SIG-M5 treated with dmso at 0.1 percent for 504 hours (cell line): ENCODE data around the gene F2.

Experiments
- DNase-seq: peaks from one replicate; lab custom pipeline; 2025; ENCODE audit not compliant: unreplicated experiment; lab: John Stamatoyannopoulos, UW

F2 gene

GRCh38 chr11:46741600-46742484, 22.8 kb downstream of the F2 start:
- DNase-seq: no peak

DNA sequence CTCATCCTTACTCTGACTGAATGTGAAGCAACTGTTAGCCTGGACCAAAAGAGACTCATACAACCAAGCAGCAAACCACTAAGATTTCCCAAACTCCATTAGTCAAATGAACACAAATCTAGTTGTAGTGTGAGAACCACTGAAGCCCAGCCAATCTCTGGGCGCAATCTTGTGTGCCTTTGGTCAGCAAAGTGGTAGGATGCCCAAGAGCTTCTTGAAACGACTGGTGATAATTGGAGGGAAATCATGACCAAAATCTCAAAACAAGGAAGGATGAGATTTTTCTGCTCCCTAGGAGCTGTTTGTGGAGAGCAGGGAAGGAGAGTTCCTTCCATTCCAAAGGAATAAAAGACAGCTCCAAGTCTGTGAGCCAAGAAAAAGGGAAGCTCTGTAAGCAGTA, 24.0 kb downstream of the F2 start:
- no peak for DNase-seq

DNA sequence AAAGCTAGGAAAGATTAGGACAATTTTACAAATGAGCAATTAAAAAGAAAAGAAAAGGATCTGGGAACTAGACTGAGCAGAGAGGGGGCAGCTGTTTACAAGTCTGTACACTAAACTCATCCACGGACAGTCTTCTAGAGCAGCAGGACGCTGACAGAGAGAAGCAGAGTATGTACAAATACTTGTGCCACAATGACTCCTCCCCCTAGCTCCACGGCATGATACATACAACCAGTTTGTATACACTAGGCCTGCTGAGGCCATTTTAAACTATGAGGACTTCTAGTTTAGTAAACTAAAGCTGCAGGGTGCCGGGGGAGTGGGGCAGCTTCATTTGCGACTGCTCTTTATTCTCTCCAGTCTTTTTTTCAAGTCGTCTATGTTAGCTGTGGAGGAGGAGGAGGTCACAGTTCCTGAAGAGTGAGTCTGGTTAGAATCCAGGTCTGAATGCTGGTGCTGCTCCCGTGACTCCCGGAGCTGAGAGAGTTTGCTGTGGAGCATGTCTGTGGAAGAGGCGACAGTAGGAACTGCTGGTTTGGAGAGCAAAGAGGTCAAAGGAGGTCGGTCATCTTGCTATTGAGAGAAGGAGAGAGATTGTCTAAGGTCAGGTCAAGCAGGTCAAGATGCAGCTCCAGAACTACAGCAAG, 24.8 kb downstream of the F2 start:
- no peak for DNase-seq

GRCh38 chr11:46745328-46745727, 26.3 kb downstream of the F2 start:
- DNase-seq: no peak

GRCh38 chr11:46745995-46746394, 27.0 kb downstream of the F2 start:
- no peak for DNase-seq

GRCh38 chr11:46747150-46747549, 28.1 kb downstream of the F2 start:
- DNase-seq: no peak

- no peak for DNase-seq
These were observed 36.9 kb downstream of the F2 start for GRCh38 chr11:46755962-46756361.

DNA sequence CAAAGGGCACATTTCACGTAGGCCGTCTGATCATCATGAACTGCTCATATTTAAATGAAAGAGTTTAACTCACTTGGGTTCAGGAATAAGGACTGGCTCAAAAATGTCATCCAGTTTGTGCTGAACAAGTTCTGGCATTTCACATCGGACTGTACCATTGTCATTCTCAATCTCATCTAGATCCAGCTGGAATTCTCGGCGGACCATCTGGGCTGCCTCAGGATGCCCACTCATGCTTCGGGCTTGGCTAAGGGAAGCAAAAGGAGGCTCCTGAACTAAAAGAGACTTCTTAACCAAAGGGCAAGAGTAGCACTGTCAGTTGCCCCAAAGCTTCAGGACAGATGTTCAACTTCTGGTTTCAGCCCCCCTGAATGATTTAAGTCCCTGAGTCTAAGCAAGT, 40.2 kb downstream of the F2 start:
- no peak for DNase-seq

DNA sequence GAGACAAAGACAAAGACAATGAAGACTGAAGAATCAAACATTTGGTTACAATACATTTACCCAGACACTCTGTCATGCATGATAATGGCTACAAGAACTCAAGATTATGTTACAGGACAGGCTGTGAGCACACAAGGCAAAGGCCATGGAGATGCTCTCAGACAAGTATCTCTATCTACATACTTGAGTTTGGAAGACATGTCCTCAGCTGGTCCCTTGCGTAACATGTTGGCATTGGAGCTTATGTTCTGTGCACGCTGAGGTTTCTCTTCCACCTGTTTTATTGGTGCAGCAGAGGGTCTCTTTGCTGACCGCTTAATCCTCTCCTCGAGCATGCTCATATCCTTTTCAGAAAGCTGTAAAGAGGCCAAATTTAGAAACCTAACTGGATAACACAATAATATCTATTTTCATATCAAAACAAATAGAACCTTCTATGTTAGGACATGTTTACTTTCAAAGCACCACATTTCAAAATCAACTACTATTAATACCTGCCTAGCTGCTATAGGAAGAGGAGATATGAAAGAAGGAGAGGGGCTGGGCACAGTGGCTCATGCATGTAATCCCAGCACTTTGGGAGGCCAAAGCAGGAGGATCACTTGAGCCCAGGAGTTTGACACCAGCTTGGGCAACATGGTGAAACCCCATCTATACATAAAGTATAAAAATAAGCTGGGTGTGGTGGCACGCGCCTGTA, 41.6 kb downstream of the F2 start:
- DNase-seq: no peak

DNA sequence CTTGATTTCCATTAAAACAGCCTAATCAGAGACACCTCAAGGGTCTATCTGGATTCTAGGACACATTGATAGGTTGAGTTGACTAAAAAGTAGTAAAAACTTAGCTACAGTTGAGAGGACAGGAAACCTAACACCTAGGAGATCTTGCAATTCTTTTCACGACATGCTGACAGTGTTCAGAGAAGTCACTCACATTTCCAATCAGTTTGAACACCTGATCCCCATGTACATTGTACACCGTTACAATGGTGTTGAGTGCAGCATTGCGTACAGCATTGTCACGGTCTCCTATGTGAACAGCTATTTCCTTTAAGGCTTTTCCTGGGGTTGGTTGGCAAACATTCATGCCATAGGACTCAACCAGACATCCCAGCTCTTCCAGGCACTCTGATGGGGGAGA, 42.8 kb downstream of the F2 start:
- no peak for DNase-seq

DNA sequence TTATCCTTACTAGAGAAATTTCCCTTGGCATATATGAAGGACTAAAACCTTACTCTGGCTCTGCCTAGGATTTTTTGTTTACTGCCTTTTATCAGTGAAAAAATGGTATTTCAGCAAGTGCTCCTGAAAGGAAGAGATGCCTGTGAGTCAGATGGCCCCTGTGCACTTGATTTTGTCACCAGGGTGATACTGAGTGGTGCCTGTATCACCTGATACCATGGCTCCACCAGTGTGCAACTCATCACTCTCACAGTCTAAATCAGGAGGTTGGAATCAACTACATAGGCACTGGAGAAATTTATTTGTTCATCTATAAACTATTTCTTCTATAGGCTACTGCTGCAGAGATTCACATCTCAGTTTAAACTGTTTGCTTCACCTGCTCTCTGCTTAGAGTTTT, 43.2 kb downstream of the F2 start:
- DNase-seq: no peak

GRCh38 chr11:46766656-46767055, 47.6 kb downstream of the F2 start:
- DNase-seq: no peak

- no peak for DNase-seq
These were observed 50.7 kb downstream of the F2 start for GRCh38 chr11:46769636-46770221.

DNA sequence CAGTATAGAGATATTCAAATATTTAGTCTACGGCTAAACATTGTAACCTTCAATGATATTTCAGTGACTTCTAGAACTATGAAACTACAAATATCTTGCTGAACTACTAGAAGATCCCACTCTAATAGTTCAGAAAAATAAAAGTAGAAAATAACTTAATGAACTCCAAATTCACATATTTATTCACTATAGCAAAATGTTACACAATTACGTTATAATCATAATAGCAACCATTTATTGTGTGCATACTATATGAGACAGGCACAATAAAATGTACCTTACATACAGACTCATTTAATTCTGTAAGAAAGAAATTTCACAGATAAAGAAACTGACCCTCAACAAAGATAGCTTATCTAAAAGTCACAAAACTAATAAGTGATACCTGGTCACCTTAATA, 57.9 kb downstream of the F2 start:
- DNase-seq: no peak

GRCh38 chr11:46778416-46778815, 59.4 kb downstream of the F2 start:
- no peak for DNase-seq
